Head of caudate nucleus (tissue), 42 donors: Measurements from ENCODE around the gene G6PC1.
"Not testable (repeated sequence)": the region's sequence is repeated elsewhere in the genome, so short reads cannot be mapped to it uniquely, and the experiment has no call there.

Source experiments
- DNase-seq, 42 donors: peaks; one replicate each; pipeline versions ENCODE4 v3.0.0 to v3.0.0-alpha.2; 2020 to 2021; ENCODE audit warnings: mixed read lengths in 7 of 42
- intact Hi-C: fragments of 100-400 bp; cut with DNase I; formaldehyde crosslinking; loops from one replicate; pipeline ENCODE4 v1.15.0; 2022

G6PC1 gene

DNA sequence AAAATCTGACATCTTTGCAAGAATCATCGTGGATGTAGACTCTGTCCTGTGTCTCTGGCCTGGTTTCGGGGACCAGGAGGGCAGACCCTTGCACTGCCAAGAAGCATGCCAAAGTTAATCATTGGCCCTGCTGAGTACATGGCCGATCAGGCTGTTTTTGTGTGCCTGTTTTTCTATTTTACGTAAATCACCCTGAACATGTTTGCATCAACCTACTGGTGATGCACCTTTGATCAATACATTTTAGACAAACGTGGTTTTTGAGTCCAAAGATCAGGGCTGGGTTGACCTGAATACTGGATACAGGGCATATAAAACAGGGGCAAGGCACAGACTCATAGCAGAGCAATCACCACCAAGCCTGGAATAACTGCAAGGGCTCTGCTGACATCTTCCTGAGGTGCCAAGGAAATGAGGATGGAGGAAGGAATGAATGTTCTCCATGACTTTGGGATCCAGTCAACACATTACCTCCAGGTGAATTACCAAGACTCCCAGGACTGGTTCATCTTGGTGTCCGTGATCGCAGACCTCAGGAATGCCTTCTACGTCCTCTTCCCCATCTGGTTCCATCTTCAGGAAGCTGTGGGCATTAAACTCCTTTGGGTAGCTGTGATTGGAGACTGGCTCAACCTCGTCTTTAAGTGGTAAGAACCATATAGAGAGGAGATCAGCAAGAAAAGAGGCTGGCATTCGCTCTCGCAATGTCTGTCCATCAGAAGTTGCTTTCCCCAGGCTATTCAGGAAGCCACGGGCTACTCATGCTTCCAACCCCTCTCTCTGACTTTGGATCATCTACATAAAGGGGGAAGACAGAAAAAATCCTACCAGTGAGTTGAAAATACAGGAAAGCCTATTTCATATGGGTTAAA is at the start of gene G6PC1:
TSS of gene G6PC1 (plus strand) at position 340 of the 872 bp plus-strand sequence. CDS start at position 418, 78 bp downstream.
- intact Hi-C loops: no loop called here
- DNase-seq: no peak

DNA sequence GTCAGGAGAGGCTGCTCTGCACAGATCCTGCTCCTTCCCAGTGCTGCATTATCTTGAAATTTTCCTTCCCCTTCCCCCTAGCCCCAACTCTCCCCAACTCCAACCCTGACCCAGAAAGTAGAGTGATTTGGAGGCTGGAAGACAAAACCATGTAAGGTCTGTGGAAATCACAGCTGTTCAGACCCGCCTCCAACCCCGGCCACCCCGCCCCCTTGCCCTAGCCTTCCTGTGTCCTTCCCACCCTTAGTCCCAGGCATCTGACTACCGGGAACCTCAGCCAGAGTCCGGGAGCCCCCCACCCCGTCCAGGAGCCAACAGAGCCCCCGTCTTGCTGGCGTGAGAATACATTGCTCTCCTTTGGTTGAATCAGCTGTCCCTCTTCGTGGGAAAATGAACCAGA is 49.6 kb upstream of the G6PC1 start, which contains the start of gene AOC3:
TSS of gene AOC3 (plus strand) at position 246 of the 400 bp plus-strand sequence. CDS start at position 391, 145 bp downstream.
- intact Hi-C loops: no loop called here
- DNase-seq: no peak

DNA sequence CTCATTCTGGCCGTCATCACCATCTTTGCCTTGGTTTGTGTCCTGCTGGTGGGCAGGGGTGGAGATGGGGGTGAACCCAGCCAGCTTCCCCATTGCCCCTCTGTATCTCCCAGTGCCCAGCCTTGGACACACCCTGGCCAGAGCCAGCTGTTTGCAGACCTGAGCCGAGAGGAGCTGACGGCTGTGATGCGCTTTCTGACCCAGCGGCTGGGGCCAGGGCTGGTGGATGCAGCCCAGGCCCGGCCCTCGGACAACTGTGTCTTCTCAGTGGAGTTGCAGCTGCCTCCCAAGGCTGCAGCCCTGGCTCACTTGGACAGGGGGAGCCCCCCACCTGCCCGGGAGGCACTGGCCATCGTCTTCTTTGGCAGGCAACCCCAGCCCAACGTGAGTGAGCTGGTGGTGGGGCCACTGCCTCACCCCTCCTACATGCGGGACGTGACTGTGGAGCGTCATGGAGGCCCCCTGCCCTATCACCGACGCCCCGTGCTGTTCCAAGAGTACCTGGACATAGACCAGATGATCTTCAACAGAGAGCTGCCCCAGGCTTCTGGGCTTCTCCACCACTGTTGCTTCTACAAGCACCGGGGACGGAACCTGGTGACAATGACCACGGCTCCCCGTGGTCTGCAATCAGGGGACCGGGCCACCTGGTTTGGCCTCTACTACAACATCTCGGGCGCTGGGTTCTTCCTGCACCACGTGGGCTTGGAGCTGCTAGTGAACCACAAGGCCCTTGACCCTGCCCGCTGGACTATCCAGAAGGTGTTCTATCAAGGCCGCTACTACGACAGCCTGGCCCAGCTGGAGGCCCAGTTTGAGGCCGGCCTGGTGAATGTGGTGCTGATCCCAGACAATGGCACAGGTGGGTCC is 49.0 kb upstream of the G6PC1 start:
- DNase-seq, intact Hi-C loops: not testable (repeated sequence)

DNA sequence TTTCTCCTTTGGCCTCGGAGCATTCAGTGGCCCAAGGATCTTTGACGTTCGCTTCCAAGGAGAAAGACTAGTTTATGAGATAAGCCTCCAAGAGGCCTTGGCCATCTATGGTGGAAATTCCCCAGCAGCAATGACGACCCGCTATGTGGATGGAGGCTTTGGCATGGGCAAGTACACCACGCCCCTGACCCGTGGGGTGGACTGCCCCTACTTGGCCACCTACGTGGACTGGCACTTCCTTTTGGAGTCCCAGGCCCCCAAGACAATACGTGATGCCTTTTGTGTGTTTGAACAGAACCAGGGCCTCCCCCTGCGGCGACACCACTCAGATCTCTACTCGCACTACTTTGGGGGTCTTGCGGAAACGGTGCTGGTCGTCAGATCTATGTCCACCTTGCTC is 48.2 kb upstream of the G6PC1 start:
- DNase-seq: no peak
- intact Hi-C loops: no loop called here

DNA sequence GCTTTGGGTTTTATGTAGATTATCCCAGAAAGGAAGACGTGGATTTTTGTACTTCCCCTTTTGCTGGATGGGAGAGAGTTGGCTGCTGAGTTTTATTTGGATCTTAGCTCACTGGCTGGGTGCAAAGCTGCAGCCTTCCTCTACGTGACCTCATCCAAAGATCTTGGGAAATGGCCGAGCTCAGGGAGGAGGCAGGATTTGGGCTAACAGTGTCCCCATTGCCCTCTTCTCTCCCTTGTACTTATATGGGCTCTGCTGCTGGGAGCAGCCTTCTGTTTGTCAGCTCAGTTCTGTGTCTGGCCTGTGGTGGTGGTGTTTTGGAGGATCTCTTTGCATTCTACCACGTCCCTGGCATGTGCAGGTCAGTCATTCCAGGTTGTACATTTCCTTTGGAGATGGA is 47.6 kb upstream of the G6PC1 start:
- intact Hi-C loops: no loop called here
- no peak for DNase-seq

DNA sequence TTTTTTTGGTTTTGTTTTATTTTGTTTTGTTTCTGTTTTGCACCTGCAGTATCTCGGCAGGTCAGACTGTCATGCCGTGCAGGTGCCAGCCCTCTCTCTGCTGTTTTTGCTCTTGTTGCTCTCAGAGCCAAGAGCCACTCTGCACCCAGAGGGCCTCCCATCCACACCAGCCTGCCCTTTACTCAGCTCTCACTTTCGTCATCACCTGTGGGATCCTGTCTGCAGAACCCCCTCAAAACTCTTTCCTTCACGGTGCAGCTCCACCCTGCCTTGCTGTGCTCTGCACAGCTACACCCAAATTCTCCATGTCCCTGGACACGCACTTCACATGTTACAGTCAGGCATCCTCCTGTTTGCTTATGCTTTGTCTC is 47.0 kb upstream of the G6PC1 start:
- intact Hi-C loops: no loop called here
- DNase-seq: no peak

DNA sequence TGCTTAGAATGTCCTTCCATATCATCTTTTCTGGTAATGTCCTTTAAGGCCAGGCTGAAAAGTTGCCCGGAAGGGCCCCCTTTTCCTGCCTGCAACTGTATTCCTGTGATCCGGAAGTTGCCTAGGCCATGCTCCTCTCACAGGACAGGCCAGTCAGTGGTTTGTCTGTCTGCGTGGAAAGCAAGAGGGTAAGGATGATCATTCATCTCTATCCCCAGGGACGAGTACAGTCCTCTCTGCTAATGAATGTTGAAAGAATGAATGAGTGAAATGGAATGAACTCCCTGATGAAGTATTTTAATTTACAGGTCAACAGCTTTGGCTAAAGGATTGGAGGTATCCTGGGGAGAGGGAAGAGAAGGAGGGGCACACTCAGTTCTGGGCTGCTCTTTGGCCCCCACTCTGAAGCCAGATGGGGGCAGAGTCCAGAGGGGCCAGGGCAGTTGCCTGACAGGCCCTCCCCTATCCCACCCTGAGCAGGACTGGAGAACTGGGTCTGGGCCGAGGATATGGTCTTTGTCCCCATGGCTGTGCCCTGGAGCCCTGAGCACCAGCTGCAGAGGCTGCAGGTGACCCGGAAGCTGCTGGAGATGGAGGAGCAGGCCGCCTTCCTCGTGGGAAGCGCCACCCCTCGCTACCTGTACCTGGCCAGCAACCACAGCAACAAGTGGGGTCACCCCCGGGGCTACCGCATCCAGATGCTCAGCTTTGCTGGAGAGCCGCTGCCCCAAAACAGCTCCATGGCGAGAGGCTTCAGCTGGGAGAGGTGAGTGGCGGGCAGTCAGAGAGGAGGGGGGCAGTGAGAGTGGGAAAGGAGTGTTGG is 46.4 kb upstream of the G6PC1 start:
- intact Hi-C loops: no loop called here
- DNase-seq: no peak

DNA sequence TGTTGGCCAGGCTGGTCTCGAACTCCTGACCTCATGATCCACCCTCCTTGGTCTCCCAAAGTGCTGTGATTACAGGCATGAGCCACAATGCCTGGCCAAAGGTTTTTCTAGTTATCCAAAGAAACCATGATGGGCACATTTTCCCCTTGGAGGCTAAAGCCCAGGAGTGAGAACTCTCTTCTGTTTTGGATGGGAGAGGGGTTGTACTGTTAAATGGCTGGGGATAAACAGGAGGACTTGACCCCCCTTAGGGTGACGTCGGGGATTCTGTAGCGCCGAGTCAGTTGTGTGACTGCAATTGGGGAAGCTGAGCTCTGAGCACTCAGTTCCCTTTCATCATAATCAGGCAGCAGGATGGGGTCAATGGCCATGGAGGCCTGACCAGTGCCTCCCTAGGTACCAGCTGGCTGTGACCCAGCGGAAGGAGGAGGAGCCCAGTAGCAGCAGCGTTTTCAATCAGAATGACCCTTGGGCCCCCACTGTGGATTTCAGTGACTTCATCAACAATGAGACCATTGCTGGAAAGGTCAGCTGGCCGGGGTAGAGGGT is 45.5 kb upstream of the G6PC1 start:
- no peak for DNase-seq
- intact Hi-C loops: no loop called here

DNA sequence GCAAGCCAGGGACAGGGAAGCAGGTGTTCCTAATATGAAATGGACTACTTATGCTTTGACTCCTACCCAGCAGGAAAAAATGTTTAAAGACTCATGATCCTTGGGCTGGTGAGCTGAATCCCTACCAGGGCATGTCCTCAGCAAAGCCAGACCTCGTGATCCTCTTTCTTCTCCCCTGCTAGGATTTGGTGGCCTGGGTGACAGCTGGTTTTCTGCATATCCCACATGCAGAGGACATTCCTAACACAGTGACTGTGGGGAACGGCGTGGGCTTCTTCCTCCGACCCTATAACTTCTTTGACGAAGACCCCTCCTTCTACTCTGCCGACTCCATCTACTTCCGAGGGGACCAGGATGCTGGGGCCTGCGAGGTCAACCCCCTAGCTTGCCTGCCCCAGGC is 44.5 kb upstream of the G6PC1 start:
- DNase-seq, intact Hi-C loops: not testable (repeated sequence)

DNA sequence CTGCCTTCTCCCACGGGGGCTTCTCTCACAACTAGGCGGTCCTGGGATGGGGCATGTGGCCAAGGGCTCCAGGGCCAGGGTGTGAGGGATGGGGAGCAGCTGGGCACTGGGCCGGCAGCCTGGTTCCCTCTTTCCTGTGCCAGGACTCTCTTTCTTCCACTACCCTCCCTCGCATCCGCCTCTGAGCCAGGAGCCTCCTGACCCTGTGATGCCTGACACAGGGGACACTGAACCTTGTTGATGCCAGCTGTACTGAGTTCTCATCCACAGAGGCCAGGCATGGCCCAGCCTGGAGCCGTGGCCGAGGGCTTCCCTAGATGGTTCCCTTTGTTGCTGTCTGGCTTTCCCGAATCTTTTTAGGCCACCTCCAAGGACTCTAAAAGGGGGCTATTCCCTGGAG is 44.1 kb upstream of the G6PC1 start:
- DNase-seq, intact Hi-C loops: not testable (repeated sequence)

DNA sequence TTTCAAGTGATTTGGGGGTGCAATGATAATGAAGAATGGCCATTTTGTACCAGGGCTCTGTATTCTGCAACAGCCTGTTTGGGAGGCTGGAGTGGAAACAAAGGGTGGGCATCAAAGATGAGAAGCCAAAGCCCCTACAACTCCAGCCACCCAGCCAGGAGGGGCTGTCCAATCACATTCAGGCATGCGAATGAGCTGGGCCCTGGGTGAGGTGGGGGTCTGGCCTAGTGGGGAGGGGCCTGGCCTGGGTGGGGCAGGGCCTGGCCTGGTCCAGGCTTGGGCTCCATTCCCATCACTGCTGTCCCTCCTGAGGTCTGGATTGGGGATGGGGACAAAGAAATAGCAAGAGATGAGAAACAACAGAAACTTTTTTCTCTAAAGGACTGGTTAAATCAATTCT is 43.2 kb upstream of the G6PC1 start:
- no peak for DNase-seq
- intact Hi-C loops: no loop called here

DNA sequence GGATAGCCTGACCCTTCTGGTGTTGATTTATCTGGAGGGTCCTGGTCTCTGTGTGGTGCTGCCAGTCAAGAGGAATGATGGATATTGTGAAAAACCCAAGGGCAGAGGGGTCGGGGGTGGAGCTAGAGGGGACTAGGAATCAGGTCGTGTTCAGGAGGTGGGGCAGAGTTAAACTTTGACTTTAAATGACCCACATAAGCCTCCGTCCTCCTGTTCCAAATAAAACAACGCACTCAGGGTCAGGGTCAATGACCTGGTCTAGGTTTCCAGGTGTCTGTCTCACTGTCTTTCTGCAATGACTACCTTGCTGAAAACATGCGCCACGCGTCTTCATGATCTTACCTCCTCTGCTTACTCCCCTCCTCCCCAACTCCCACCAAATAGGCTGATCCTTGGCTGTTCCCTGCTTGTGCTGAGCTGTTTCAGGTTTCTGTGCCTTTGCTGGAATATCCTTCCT is 34.9 kb upstream of the G6PC1 start:
- intact Hi-C loops: no loop called here

DNA sequence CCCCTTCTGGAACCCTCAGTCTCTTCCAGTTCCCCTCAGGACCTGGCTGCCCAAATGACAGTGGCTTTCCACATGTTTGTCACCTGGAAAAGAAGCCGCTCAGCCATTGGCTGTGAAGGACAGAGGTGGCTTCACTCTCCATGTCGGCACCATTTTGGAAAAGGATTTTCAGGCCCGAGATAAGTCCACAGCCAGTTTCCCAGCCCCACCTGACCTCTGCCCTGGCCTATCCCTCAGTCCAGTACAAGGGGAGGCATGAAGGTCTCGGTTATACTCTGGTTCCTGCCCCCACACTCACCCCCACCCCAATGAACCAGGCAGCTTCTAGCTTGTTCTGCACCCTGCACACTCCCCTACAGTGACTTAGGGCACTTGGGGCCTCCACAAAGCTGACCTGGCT is 34.4 kb upstream of the G6PC1 start:
- intact Hi-C loops: no loop called here
- no peak for DNase-seq

More for the DNA sequence above, 34.9 kb upstream of the G6PC1 start:
- no peak for DNase-seq

DNA sequence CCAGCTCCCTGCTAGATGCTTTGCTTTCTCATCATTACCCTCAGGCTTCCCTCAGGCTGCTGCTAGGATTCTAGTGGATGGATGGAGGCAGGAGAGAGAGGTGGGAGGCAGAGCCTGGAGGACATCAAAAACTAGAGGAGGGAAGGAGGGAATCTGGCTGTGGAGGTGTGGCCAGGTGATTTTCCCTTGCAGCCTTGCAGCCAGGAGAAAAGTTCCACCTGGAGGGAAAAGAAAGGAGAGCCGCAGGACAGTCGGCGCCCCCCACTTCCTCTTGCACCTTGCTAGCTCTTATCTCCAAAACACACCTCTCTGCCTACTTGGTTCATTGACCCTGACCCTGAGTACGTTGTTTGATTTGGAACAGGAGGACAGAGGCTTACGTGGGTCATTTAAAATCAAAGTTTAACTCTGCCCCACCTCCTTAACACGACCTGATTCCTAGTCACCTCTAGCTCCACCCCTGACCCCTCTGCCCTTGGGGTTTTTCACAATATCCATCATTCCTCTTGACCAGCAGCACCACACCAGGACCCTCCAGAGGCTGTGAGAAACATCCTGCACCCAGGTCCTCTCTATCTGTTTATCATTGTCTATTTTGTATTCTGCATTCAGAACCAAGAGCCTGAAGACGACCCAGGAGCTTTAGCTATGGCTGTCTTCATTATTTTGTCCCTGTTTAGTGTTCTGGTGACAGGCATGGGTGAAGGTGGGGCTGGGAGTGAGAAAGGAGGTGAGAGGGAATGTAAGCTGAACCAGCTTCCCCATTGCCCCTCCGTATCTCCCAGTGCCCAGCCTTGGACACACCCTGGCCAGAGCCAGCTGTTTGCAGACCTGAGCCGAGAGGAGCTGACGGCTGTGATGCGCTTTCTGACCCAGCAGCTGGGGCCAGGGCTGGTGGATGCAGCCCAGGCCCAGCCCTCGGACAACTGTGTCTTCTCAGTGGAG is 33.7 kb upstream of the G6PC1 start:
- DNase-seq: no peak
- intact Hi-C loops: no loop called here

DNA sequence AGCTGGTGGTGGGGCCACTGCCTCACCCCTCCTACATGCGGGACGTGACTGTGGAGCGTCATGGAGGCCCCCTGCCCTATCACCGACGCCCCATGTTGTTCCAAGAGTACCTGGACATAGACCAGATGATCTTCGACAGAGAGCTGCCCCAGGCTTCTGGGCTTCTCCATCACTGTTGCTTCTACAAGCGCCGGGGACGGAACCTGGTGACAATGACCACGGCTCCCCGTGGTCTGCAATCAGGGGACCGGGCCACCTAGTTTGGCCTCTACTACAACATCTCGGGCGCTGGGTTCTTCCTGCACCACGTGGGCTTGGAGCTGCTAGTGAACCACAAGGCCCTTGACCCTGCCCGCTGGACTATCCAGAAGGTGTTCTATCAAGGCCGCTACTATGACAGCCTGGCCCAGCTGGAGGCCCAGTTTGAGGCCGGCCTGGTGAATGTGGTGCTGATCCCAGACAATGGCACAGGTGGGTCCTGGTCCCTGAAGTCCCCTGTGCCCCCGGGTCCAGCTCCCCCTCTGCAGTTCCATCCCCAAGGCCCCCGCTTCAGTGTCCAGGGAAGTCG is 32.8 kb upstream of the G6PC1 start:
- intact Hi-C loops, DNase-seq: not testable (repeated sequence)

DNA sequence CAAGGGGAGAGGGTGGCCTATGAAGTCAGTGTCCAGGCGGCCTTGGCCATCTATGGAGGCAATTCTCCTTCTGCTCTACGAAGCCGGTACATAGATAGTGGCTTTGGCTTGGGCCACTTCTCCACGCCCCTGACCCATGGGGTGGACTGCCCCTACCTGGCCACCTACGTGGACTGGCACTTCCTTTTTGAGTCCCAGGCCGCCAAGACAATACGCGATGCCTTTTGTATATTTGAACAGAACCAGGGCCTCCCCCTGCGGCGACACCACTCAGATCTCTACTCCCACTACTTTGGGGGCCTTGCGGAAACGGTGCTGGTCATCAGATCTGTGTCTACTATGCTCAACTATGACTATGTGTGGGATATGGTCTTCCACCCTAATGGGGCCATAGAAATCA is 32.3 kb upstream of the G6PC1 start:
- DNase-seq: no peak
- intact Hi-C loops: no loop called here

DNA sequence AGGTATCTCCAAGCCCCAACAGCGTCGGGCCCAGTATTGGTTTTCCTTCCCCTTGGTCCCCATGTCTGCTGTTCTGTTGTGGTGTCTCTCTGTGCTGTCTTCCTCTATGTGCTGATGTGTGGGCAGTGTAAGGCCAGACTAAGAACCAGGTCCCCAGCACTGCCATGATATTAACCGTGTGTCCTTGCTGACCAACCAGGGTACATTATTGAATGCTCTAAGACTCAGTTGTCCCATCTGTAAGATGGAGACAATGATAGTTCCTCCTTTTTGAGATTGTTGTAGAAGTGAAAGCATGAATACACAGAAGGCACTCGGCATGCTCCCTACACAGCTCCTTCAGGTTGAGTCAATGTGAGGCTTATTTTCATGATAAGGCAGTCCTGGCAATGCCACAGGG is 29.0 kb upstream of the G6PC1 start:
- intact Hi-C loops: no loop called here

More for the DNA sequence above, 29.0 kb upstream of the G6PC1 start:
- no peak for DNase-seq
